Mononuclear cell (primary cell): ENCODE data around the gene MRPS31. TPM values are rescaled to one million over a fixed set of nuclear protein-coding genes. Genes with fewer than 3 reads are reported as not detected.
"Not testable (repeated sequence)": the region's sequence is repeated elsewhere in the genome, so short reads cannot be mapped to it uniquely, and the experiment has no call there.

Experiments
- H3K27me3 ChIP-seq: 2 replicates; pipeline ENCODE4 v1.6.0; 2011; ENCODE audit warnings: low read length, control low read depth; ENCODE audit not compliant: insufficient read depth
- H3K4me1 ChIP-seq: 2 replicates; pipeline ENCODE4 v1.5.1; 2011; ENCODE audit warnings: mild to moderate bottlenecking, low read length, control low read depth; ENCODE audit not compliant: insufficient read depth
- H3K4me3 ChIP-seq: 2 replicates; pipeline ENCODE4 v1.5.1; 2011; ENCODE audit warnings: mild to moderate bottlenecking, low read length, moderate library complexity
- H3K9me3 ChIP-seq: 2 replicates; pipeline ENCODE4 v1.5.1; 2011; ENCODE audit warnings: low read depth, mild to moderate bottlenecking, control low read depth, low read length
- total RNA-seq: library from RNA; depleted of rRNA; stranded (reverse); fragments of >200 nt; gene quantifications from one replicate; pipeline ENCODE4 v1.2.3, GENCODE V29; 2012

The MRPS31 gene
- total RNA-seq, 1 donor: 9.6 TPM

DNA sequence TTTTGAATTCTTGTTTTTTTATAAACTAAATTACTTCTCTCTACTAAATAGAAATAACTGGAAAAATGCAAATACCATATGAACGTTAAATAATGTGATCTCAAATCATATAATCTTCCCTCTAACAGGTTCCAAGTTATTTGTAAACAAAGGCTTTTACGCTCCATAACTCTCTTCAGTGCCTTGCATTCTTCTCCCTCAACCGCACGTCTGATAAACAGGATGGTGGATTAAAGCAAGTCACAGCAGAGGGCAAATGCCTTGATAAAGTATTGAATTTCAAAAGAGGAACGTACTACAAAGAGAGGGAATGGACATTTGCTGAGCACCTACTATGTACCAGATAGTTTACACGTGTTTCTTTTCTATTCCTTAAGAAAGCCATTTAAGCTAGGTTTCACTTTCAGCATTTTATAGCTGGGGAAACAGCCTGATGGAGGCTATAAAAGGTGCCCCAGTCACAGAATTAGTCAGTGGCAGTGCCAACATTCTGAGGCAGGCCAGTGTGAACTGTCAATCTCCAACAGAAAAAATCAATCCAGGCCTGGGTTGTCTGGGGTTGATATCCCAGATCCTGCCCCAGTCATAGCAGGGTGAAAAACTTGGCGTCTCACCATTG, 15.8 kb downstream of the MRPS31 start:
- Histone ChIP-seq H3K9me3 (no peaks in the 10 kb centered on the region), H3K4me1 (no peaks in the 10 kb centered on the region), H3K27me3 (no peaks in the 10 kb centered on the region), H3K4me3 (no peak overlapping the region)

DNA sequence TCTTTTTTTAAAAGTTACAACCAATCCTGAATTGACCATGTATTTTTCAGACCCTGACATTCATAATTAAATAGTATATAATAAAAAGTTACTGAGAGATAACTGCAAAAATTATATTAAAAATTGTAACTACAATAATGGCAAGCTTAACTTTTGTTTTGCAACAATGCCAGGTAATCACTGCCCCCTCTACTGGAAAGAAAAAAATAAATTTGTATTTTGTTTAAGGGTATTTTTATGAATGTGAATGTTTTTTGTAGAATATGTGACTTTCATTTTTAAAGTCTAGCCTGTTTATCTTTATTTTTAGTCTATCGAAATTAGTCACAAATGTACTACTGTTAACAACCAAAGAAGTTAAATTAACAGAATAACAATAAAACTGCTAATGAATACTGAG, 21.7 kb downstream of the MRPS31 start:
- H3K4me1 ChIP-seq: no peaks in the 10 kb centered on the region
- H3K9me3 ChIP-seq: no peaks in the 10 kb centered on the region
- no peak overlapping the region for H3K4me3 ChIP-seq
- H3K27me3 ChIP-seq: no peaks in the 10 kb centered on the region

DNA sequence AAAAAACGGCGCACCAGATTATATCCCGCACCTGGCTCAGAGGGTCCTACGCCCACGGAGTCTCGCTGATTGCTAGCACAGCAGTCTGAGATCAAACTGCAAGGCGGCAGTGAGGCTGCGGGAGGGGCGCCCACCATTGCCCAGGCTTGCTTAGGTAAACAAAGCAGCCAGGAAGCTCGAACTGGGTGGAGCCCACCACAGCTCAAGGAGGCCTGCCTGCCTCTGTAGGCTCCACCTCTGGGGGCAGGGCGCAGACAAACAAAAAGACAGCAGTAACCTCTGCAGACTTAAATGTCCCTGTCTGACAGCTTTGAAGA, 35.8 kb downstream of the MRPS31 start:
- not testable (repeated sequence) for H3K27me3 ChIP-seq, H3K4me1 ChIP-seq, H3K4me3 ChIP-seq, H3K9me3 ChIP-seq

GRCh38 chr13:40734536-40735231, 36.3 kb downstream of the MRPS31 start:
- H3K9me3 ChIP-seq, H3K4me3 ChIP-seq, H3K4me1 ChIP-seq, H3K27me3 ChIP-seq: not testable (repeated sequence)

- no peaks in the 10 kb centered on the region for H3K9me3 ChIP-seq
- H3K4me1 ChIP-seq: peaks cover 3% of the 10 kb centered on the region
- H3K4me3 ChIP-seq: no peak overlapping the region
- no peaks in the 10 kb centered on the region for H3K27me3 ChIP-seq
These were observed 38.3 kb downstream of the MRPS31 start for GRCh38 chr13:40732658-40733057.

DNA sequence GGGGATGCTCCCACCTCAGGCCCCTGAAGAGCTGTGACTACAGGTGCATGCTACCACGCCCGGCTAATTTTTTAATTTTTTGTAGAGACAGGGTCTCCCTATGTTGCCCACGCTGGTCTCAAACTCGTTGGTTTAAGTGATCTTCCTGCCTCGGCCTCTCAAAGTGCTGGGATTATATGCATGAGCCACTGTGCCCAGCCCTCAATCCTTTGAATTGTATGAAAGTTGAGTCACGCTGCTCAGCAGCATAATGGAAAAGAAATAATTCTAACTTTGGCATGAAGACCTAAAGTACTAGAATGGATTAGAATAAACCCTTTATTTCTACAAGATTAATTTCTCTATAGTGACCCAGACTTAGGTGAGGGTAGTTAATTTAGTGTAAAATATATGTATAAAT, 42.4 kb downstream of the MRPS31 start:
- no peaks in the 10 kb centered on the region for H3K27me3 ChIP-seq
- no peaks in the 10 kb centered on the region for H3K4me1 ChIP-seq
- H3K9me3 ChIP-seq: no peaks in the 10 kb centered on the region
- H3K4me3 ChIP-seq: no peak overlapping the region

- H3K9me3 ChIP-seq, H3K4me1 ChIP-seq, H3K4me3 ChIP-seq, H3K27me3 ChIP-seq: not testable (repeated sequence)
These were observed 56.6 kb downstream of the MRPS31 start for GRCh38 chr13:40714433-40714832.

DNA sequence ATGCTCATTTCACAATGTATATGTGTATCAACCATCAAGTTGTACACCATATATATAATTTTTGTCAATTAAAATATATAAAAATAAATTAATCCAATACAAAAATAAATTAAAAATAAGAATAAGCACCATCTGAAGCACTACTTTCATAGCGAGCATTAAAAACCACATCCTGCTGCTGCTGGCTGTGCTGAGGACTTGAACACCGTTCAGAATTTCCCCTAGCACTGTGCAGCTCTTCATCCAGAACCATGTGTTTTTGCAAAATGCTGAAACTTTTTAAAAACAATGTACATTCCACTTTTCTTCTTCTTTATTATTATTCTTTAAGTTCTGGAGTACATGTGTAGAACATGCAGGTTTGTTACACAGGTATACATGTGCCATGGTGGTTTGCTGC, 64.6 kb downstream of the MRPS31 start:
- Histone ChIP-seq H3K4me3 (no peak overlapping the region), H3K27me3 (no peaks in the 10 kb centered on the region), H3K9me3 (no peaks in the 10 kb centered on the region), H3K4me1 (no peaks in the 10 kb centered on the region)

- Histone ChIP-seq H3K4me3 (no peak overlapping the region), H3K9me3 (no peaks in the 10 kb centered on the region), H3K27me3 (no peaks in the 10 kb centered on the region), H3K4me1 (no peaks in the 10 kb centered on the region)
These were observed 73.3 kb downstream of the MRPS31 start for GRCh38 chr13:40697711-40698110.

GRCh38 chr13:40694426-40694825, 76.6 kb downstream of the MRPS31 start:
- H3K4me3 ChIP-seq: no peak overlapping the region
- no peaks in the 10 kb centered on the region for H3K27me3 ChIP-seq
- no peaks in the 10 kb centered on the region for H3K4me1 ChIP-seq
- H3K9me3 ChIP-seq: no peaks in the 10 kb centered on the region

- H3K9me3 ChIP-seq: no peaks in the 10 kb centered on the region
- no peaks in the 10 kb centered on the region for H3K27me3 ChIP-seq
- no peak overlapping the region for H3K4me3 ChIP-seq
- H3K4me1 ChIP-seq: no peaks in the 10 kb centered on the region
These were observed 78.0 kb downstream of the MRPS31 start for GRCh38 chr13:40692946-40693345.

- no peaks in the 10 kb centered on the region for H3K4me1 ChIP-seq
- H3K4me3 ChIP-seq: no peak overlapping the region
- H3K27me3 ChIP-seq: no peaks in the 10 kb centered on the region
- no peaks in the 10 kb centered on the region for H3K9me3 ChIP-seq
These were observed 82.2 kb downstream of the MRPS31 start for GRCh38 chr13:40688781-40689180.

- H3K9me3 ChIP-seq: no peaks in the 10 kb centered on the region
- H3K27me3 ChIP-seq: no peaks in the 10 kb centered on the region
These were observed 88.3 kb downstream of the MRPS31 start for GRCh38 chr13:40682449-40683240.

DNA sequence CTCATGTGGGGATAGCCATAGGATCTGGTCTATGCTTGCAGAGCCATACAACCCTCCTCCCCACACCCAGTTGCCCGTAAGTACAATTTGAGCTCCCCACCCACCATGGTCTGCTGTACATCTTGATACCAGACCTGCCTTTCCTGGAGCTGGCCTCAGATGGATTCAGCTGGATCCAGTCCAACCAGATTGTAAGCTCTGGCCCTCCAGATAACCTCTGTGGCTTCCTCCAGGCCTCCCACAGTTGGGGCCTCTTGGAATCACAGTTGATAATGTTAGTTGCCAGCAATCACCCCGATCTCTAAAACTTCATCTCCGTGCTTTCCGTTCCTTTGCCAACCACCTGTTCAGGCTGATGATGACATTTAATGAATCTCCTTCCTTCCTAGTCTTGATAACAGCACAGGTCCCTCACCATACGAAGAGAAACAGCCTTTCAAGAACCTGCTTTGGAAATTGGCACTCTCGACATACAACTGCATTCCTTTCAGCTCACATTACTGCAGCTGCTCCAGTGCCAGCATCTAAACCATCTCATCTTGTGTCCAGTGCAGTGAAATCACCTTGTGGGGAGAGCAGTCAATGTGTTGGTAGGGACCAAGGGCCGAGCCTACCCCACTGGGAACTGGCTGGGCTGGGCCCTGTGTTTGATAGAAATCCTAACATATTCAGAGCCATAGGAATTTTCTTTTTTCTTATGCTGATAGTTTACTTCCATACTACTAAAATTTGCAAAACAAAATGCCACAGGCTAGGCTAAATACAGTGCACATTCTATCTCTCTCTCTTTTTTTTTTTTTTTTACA, 89.4 kb downstream of the MRPS31 start:
- H3K27me3 ChIP-seq: no peaks in the 10 kb centered on the region
- H3K9me3 ChIP-seq: no peaks in the 10 kb centered on the region
- no peak overlapping the region for H3K4me3 ChIP-seq
- peaks cover 7% of the 10 kb centered on the region for H3K4me1 ChIP-seq

More at GRCh38 chr13:40682449-40683240, 88.3 kb downstream of the MRPS31 start:
- peaks cover 7% of the 10 kb centered on the region for H3K4me1 ChIP-seq
- H3K4me3 ChIP-seq: no peak overlapping the region
